SK-N-SH treated with all-trans-retinoic acid at 6 μM for 48 hours (cell line): ENCODE measurements around the gene RNF208.

Experiments
- ATAC-seq: fragments of 200-7000 bp; cut with Tn5 transposase; 3 replicates; pipeline ENCODE4 v1.9.1; 2020; ENCODE audit warnings: mild to moderate bottlenecking, moderate library complexity
- ARNTL ChIP-seq: fragments of 450-650 bp; formaldehyde crosslinking; IDR thresholded peaks from 2 replicates; pipeline ENCODE4 v1.5.0; 2020; ENCODE audit warnings: low read depth, mild to moderate bottlenecking, moderate library complexity, borderline replicate concordance
- BACH2 ChIP-seq: fragments of 250-450 bp; sonication (Bioruptor Pico); IDR thresholded peaks from 2 replicates; pipeline ENCODE4 v1.9.0; 2021; ENCODE audit warnings: mild to moderate bottlenecking, borderline replicate concordance
- ESRRG ChIP-seq: fragments of 250-450 bp; sonication (Bioruptor Pico); IDR thresholded peaks from 2 replicates; pipeline ENCODE4 v1.6.1; 2021; ENCODE audit warnings: mild to moderate bottlenecking
- GLIS3 ChIP-seq: fragments of 250-450 bp; sonication (Bioruptor Pico); IDR thresholded peaks from 2 replicates; pipeline ENCODE4 v1.5.0; 2020; ENCODE audit warnings: mild to moderate bottlenecking, moderate library complexity
- ISL1 ChIP-seq: fragments of 250-450 bp; sonication (Bioruptor Pico); IDR thresholded peaks from 2 replicates; pipeline ENCODE4 v2.1.2; 2022; ENCODE audit warnings: mild to moderate bottlenecking, moderate library complexity
- OSR1 ChIP-seq: fragments of 250-450 bp; sonication (Bioruptor Pico); IDR thresholded peaks from 2 replicates; pipeline ENCODE4 v1.8.0; 2022; ENCODE audit warnings: moderate library complexity, mild to moderate bottlenecking, inconsistent platforms
- RARB ChIP-seq: fragments of 250-450 bp; sonication (Bioruptor Pico); IDR thresholded peaks from 2 replicates; pipeline ENCODE4 v1.8.0; 2021; ENCODE audit warnings: mild to moderate bottlenecking, moderate library complexity
- SNAI2 ChIP-seq: fragments of 250-450 bp; sonication (Bioruptor Pico); IDR thresholded peaks from 2 replicates; pipeline ENCODE4 v1.5.0; 2020; ENCODE audit warnings: mild to moderate bottlenecking, moderate library complexity
- TCF4 ChIP-seq: fragments of 250-450 bp; sonication (Bioruptor Pico); IDR thresholded peaks from 2 replicates; pipeline ENCODE4 v1.8.0; 2021; ENCODE audit warnings: mild to moderate bottlenecking, moderate library complexity, borderline replicate concordance
- ZC3H10 ChIP-seq: fragments of 250-450 bp; sonication (Bioruptor Pico); IDR thresholded peaks from 2 replicates; pipeline ENCODE4 v1.5.1; 2021; ENCODE audit warnings: mild to moderate bottlenecking, moderate library complexity
- ZFP3 ChIP-seq: fragments of 250-450 bp; sonication (Bioruptor Pico); IDR thresholded peaks from 2 replicates; pipeline ENCODE4 v1.5.0; 2020; ENCODE audit warnings: mild to moderate bottlenecking, moderate library complexity
- ZFP30 ChIP-seq: fragments of 450-650 bp; formaldehyde crosslinking; IDR thresholded peaks from 2 replicates; pipeline ENCODE4 v1.5.0; 2022; ENCODE audit warnings: mild to moderate bottlenecking, moderate library complexity
- ZNF565 ChIP-seq: fragments of 450-650 bp; formaldehyde crosslinking; conservative IDR thresholded peaks from 2 replicates; pipeline ENCODE4 v1.5.0; 2020; ENCODE audit warnings: low read depth, mild to moderate bottlenecking, moderate library complexity
- ZNF70 ChIP-seq: fragments of 450-650 bp; formaldehyde crosslinking; IDR thresholded peaks from 2 replicates; pipeline ENCODE4 v1.5.0; 2020; ENCODE audit warnings: mild to moderate bottlenecking, moderate library complexity
- ZNF8 ChIP-seq: fragments of 450-650 bp; formaldehyde crosslinking; IDR thresholded peaks from 2 replicates; pipeline ENCODE4 v1.5.0; 2020; ENCODE audit warnings: mild to moderate bottlenecking, moderate library complexity
- TF ChIP-seq, protein P1 (sequence below): fragments of 250-450 bp; sonication (Bioruptor Pico); IDR thresholded peaks from 2 replicates; pipeline ENCODE4 v1.5.0; 2020; ENCODE audit warnings: mild to moderate bottlenecking, moderate library complexity
- TF ChIP-seq, protein P2 (sequence below): fragments of 250-450 bp; sonication (Bioruptor Pico); IDR thresholded peaks from 2 replicates; pipeline ENCODE4 v1.5.1; 2021; ENCODE audit warnings: mild to moderate bottlenecking, moderate library complexity
- TF ChIP-seq, protein P3 (sequence below): fragments of 250-450 bp; sonication (Bioruptor Pico); IDR thresholded peaks from 2 replicates; pipeline ENCODE4 v1.5.1; 2020; ENCODE audit warnings: low read depth, mild to moderate bottlenecking, moderate library complexity
- TF ChIP-seq, protein P4 (sequence below): fragments of 250-450 bp; sonication (Bioruptor Pico); IDR thresholded peaks from 2 replicates; pipeline ENCODE4 v1.8.0; 2020; ENCODE audit warnings: mild to moderate bottlenecking, moderate library complexity, borderline replicate concordance
- TF ChIP-seq, protein P5 (sequence below): fragments of 250-450 bp; sonication (Bioruptor Pico); IDR thresholded peaks from 2 replicates; pipeline ENCODE4 v1.8.0; 2021; ENCODE audit warnings: low read depth, mild to moderate bottlenecking, moderate library complexity, borderline replicate concordance

Gene RNF208

DNA sequence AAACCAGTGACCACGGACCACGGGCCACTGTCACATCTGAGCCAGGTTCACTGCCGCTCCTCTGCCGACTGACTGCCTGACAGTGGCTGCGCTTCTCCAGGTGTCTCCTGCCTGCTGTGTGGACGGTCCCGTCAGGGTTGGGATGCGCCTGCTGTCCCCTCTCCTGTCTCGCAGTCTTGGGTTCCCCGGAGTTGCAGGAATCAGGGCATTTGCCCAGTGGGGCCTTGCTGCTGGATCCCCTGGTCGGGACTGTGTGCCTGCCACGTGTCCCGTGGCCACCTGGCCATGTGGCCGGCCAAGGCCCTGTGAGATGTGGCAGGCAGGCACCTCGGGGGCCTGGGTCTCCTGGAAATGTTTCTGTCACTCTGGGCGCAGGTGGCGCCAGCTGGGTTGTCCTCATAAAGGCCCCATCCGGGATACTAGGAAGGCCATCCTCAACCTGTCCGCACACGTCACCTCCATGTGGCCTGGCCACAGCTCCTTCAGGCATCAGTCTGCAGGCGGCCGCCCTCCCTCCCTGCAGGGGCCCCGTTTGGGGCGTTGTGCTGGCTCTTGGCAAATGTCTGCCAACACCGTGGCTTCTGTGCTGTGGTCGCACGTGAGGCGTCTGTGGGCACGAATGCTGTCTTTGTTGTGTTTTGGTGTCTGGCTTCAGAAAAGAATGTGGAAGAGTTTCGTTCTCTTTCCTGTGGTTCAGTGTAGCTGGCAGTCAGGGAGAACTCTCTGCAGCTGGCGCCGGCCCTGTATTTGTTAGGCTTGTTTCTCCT lies 49.1 kb upstream of the RNF208 start:
- ATAC-seq: no peak
- TF ChIP-seq, protein P1, sequence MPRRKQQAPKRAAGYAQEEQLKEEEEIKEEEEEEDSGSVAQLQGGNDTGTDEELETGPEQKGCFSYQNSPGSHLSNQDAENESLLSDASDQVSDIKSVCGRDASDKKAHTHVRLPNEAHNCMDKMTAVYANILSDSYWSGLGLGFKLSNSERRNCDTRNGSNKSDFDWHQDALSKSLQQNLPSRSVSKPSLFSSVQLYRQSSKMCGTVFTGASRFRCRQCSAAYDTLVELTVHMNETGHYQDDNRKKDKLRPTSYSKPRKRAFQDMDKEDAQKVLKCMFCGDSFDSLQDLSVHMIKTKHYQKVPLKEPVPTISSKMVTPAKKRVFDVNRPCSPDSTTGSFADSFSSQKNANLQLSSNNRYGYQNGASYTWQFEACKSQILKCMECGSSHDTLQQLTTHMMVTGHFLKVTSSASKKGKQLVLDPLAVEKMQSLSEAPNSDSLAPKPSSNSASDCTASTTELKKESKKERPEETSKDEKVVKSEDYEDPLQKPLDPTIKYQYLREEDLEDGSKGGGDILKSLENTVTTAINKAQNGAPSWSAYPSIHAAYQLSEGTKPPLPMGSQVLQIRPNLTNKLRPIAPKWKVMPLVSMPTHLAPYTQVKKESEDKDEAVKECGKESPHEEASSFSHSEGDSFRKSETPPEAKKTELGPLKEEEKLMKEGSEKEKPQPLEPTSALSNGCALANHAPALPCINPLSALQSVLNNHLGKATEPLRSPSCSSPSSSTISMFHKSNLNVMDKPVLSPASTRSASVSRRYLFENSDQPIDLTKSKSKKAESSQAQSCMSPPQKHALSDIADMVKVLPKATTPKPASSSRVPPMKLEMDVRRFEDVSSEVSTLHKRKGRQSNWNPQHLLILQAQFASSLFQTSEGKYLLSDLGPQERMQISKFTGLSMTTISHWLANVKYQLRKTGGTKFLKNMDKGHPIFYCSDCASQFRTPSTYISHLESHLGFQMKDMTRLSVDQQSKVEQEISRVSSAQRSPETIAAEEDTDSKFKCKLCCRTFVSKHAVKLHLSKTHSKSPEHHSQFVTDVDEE (CRISPR knock-in tag): no peak
- TF ChIP-seq, protein P2, sequence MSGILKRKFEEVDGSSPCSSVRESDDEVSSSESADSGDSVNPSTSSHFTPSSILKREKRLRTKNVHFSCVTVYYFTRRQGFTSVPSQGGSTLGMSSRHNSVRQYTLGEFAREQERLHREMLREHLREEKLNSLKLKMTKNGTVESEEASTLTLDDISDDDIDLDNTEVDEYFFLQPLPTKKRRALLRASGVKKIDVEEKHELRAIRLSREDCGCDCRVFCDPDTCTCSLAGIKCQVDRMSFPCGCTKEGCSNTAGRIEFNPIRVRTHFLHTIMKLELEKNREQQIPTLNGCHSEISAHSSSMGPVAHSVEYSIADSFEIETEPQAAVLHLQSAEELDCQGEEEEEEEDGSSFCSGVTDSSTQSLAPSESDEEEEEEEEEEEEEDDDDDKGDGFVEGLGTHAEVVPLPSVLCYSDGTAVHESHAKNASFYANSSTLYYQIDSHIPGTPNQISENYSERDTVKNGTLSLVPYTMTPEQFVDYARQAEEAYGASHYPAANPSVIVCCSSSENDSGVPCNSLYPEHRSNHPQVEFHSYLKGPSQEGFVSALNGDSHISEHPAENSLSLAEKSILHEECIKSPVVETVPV (CRISPR knock-in tag): no peak
- no peak for TF ChIP-seq ZFP30 (CRISPR knock-in tag)
- no peak for TF ChIP-seq ZNF565 (CRISPR knock-in tag)
- TF ChIP-seq, protein P3, sequence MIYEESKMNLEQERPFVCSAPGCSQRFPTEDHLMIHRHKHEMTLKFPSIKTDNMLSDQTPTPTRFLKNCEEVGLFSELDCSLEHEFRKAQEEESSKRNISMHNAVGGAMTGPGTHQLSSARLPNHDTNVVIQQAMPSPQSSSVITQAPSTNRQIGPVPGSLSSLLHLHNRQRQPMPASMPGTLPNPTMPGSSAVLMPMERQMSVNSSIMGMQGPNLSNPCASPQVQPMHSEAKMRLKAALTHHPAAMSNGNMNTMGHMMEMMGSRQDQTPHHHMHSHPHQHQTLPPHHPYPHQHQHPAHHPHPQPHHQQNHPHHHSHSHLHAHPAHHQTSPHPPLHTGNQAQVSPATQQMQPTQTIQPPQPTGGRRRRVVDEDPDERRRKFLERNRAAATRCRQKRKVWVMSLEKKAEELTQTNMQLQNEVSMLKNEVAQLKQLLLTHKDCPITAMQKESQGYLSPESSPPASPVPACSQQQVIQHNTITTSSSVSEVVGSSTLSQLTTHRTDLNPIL: no peak
- no peak for TF ChIP-seq ARNTL (CRISPR knock-in tag)
- TF ChIP-seq, protein P4, sequence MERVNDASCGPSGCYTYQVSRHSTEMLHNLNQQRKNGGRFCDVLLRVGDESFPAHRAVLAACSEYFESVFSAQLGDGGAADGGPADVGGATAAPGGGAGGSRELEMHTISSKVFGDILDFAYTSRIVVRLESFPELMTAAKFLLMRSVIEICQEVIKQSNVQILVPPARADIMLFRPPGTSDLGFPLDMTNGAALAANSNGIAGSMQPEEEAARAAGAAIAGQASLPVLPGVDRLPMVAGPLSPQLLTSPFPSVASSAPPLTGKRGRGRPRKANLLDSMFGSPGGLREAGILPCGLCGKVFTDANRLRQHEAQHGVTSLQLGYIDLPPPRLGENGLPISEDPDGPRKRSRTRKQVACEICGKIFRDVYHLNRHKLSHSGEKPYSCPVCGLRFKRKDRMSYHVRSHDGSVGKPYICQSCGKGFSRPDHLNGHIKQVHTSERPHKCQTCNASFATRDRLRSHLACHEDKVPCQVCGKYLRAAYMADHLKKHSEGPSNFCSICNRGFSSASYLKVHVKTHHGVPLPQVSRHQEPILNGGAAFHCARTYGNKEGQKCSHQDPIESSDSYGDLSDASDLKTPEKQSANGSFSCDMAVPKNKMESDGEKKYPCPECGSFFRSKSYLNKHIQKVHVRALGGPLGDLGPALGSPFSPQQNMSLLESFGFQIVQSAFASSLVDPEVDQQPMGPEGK: no peak
- TF ChIP-seq RARB (CRISPR knock-in tag): no peak
- TF ChIP-seq TCF4: no peak
- no peak for TF ChIP-seq GLIS3 (CRISPR knock-in tag)
- TF ChIP-seq ZFP3: no peak
- no peak for TF ChIP-seq ESRRG (CRISPR knock-in tag)
- TF ChIP-seq ISL1 (CRISPR knock-in tag): no peak
- no peak for TF ChIP-seq ZNF8

DNA sequence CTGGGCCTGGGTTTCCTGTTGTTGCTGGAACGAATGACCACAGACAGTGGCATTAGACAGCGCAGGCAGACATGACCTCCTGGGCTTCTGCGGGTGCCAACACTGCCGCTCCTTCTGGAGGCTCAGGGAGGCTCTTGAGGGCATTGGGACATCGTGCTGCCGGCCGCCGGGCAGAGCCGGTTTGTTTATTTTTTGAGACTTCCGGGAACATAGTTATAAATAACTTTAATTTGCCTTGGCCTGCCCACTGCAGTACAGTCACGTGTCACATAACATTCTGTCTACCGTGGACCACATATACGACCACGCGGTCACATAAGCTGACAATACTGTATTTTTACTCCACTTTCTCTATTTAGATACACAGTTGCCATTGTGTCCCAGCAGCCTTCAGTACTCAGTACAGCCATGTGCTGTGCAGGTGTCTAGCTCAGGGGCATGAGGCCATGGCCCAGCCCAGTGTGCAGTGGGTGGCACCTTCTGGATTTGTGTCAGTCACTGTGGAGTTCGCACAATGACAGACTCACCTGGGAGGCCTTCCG lies 47.3 kb upstream of the RNF208 start:
- no peak for ATAC-seq
- TF ChIP-seq BACH2 (CRISPR knock-in tag) (no peak), ESRRG (CRISPR knock-in tag) (no peak), ZNF8 (no peak), ZFP3 (no peak), OSR1 (CRISPR knock-in tag) (no peak), RARB (CRISPR knock-in tag) (no peak), ZC3H10 (CRISPR knock-in tag) (no peak), ZNF565 (CRISPR knock-in tag) (no peak), ZNF70 (no peak), ZFP30 (CRISPR knock-in tag) (no peak), ISL1 (CRISPR knock-in tag) (no peak), SNAI2 (CRISPR knock-in tag) (no peak)
- TF ChIP-seq, protein P2 (CRISPR knock-in tag): no peak
- TF ChIP-seq, protein P4: no peak
- TF ChIP-seq, protein P5, sequence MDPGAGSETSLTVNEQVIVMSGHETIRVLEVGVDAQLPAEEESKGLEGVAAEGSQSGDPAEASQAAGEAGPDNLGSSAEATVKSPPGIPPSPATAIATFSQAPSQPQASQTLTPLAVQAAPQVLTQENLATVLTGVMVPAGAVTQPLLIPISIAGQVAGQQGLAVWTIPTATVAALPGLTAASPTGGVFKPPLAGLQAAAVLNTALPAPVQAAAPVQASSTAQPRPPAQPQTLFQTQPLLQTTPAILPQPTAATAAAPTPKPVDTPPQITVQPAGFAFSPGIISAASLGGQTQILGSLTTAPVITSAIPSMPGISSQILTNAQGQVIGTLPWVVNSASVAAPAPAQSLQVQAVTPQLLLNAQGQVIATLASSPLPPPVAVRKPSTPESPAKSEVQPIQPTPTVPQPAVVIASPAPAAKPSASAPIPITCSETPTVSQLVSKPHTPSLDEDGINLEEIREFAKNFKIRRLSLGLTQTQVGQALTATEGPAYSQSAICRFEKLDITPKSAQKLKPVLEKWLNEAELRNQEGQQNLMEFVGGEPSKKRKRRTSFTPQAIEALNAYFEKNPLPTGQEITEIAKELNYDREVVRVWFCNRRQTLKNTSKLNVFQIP: no peak
- TF ChIP-seq, all 23 proteins: peak for 0
